NOMO-1 treated with DMSO at 0.1 percent for 48 hours (cell line): ENCODE measurements around the gene CAPZB.
A peak's percentile ranks its signal among the peaks of the same experiment; 100 is the strongest.

Experiments
- DNase-seq: peaks from one replicate; lab custom pipeline; 2025; ENCODE audit not compliant: unreplicated experiment; lab: John Stamatoyannopoulos, UW

The CAPZB gene

GRCh38 chr1:19336543-19336942, 148.8 kb downstream of the CAPZB start:
- no peak for DNase-seq

- no peak for DNase-seq
These were observed 151.6 kb downstream of the CAPZB start for GRCh38 chr1:19333587-19334354.

GRCh38 chr1:19332832-19333231, 152.5 kb downstream of the CAPZB start:
- DNase-seq: no peak

- no peak for DNase-seq
These were observed 154.0 kb downstream of the CAPZB start for GRCh38 chr1:19331262-19331878.

GRCh38 chr1:19330449-19331135, 154.7 kb downstream of the CAPZB start:
- DNase-seq: no peak

GRCh38 chr1:19329611-19330010, 155.7 kb downstream of the CAPZB start:
- DNase-seq: no peak

- DNase-seq: no peak
These were observed 156.2 kb downstream of the CAPZB start for GRCh38 chr1:19329188-19329587.

GRCh38 chr1:19328486-19328885, 156.9 kb downstream of the CAPZB start:
- DNase-seq: no peak

GRCh38 chr1:19327736-19328135, 157.6 kb downstream of the CAPZB start:
- no peak for DNase-seq

- no peak for DNase-seq
These were observed 158.0 kb downstream of the CAPZB start for GRCh38 chr1:19327301-19327700.

- no peak for DNase-seq
These were observed 158.6 kb downstream of the CAPZB start for GRCh38 chr1:19326748-19327065.

- peak; percentile 29 for DNase-seq
These were observed 159.2 kb downstream of the CAPZB start for GRCh38 chr1:19325958-19326747.

- DNase-seq: no peak
These were observed 159.9 kb downstream of the CAPZB start for GRCh38 chr1:19325368-19325957.

- no peak for DNase-seq
These were observed 160.7 kb downstream of the CAPZB start for GRCh38 chr1:19324665-19324990.

GRCh38 chr1:19323987-19324664, 161.2 kb downstream of the CAPZB start:
- no peak for DNase-seq

GRCh38 chr1:19322481-19322880, 162.9 kb downstream of the CAPZB start:
- DNase-seq: no peak

GRCh38 chr1:19321071-19321470, 164.3 kb downstream of the CAPZB start:
- DNase-seq: no peak

GRCh38 chr1:19319196-19319595, 166.1 kb downstream of the CAPZB start:
- DNase-seq: peak; percentile 91

- DNase-seq: no peak
These were observed 168.0 kb downstream of the CAPZB start for GRCh38 chr1:19317126-19317910.
